Activated CD8-positive, alpha-beta memory T cell treated with anti-CD3 and anti-CD28 coated beads, Interleukin-2, amount 10 ng/mL, durations not matched to agents 7 days and 5 days (primary cell): ENCODE data around the gene TYROBP. TPM values are rescaled to one million over a fixed set of nuclear protein-coding genes. Genes with fewer than 3 reads are reported as not detected.

ENCODE experiments used
- ATAC-seq: fragments of 150-1000 bp; cut with Tn5 transposase; one replicate; pipeline ENCODE4 v1.10.0; 2021; ENCODE audit warnings: moderate library complexity
- CTCF ChIA-PET: fragments of 350-600 bp; sonication (Branson Sonifier 250); formaldehyde crosslinking; loops from one replicate; lab custom pipeline; 2021; ENCODE audit warnings: antibody characterized with exemption; lab: Charles Lee
- DNase-seq: peaks from one replicate; pipeline ENCODE4 v3.0.0-alpha.2; 2020
- H3K27ac Mint-ChIP-seq: one replicate; pipeline ENCODE4 v1.8.0; 2021; ENCODE audit warnings: mild to moderate bottlenecking, mixed read lengths
- H3K27me3 Mint-ChIP-seq: one replicate; pipeline ENCODE4 v1.8.0; 2021; ENCODE audit warnings: mixed read lengths
- H3K36me3 Mint-ChIP-seq: one replicate; pipeline ENCODE4 v1.8.0; 2021; ENCODE audit warnings: mild to moderate bottlenecking, mixed read lengths
- H3K4me1 Mint-ChIP-seq: one replicate; pipeline ENCODE4 v1.8.0; 2021; ENCODE audit warnings: mixed read lengths
- H3K4me3 Mint-ChIP-seq: one replicate; pipeline ENCODE4 v1.8.0; 2021; ENCODE audit warnings: mild to moderate bottlenecking, moderate library complexity, mixed read lengths
- H3K9me3 Mint-ChIP-seq: one replicate; pipeline ENCODE4 v1.8.0; 2022; ENCODE audit warnings: low read depth, mixed read lengths
- total RNA-seq, 2 experiments: library from RNA; stranded (reverse); gene quantifications; one replicate each; pipeline ENCODE4 v1.2.3, GENCODE V29; 2021

TYROBP gene
- total RNA-seq, 2 experiments from 2014 or later = 0.96 TPM; not detected in 1

DNA sequence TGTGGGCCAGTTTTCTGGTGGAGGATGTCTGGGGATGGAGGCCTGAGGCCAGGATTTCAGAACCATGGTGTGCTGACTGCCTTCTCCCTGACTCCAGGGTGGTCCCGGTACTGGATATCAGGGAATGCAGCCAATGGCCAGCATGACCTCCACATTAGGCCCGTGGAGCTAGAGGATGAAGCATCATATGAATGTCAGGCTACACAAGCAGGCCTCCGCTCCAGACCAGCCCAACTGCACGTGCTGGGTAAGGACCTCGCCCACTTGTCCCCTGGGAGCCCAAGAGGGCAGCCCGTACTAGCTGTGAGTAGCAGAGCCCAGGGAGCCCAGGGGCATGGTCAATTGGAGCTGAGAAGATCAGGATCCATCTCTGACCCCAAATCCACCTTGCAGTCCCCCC is 49.8 kb downstream of the TYROBP start:
- ATAC-seq = no peak
- DNase-seq = no peak
- Mint-ChIP-seq H3K4me3 (no peak overlapping the region), H3K27ac (no peak overlapping the region), H3K9me3 (no peaks in the 10 kb centered on the region), H3K36me3 (no peaks in the 10 kb centered on the region), H3K27me3 (peaks cover 73% of the 10 kb centered on the region), H3K4me1 (peaks cover 6% of the 10 kb centered on the region)
- CTCF ChIA-PET = no interaction called here

DNA sequence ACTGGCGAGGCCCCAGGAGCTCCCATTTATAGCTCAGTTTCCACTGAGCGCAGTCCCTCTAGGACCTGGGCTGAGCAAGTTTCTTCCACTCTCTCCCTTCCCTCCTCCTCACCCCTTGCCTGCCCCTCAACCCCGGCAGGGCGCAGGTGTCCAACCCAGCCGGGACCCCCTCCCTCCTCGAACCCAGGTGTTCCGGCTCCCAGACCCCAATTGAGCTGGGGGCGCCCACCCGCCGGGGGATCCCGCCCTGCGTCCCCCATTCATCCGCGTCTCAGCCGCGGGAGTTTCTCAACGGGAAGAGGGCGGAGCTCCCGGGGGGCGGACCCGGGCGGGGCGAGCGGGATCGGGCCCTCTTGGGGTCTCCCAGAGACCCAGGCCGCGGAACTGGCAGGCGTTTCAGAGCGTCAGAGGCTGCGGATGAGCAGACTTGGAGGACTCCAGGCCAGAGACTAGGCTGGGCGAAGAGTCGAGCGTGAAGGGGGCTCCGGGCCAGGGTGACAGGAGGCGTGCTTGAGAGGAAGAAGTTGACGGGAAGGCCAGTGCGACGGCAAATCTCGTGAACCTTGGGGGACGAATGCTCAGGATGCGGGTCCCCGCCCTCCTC is 51.4 kb downstream of the TYROBP start, which contains the start of gene KIRREL2:
TSS of gene KIRREL2 (plus strand) at position 366 of the 604 bp plus-strand sequence. CDS start at position 575, 209 bp downstream.
- CTCF ChIA-PET = interaction anchor here (1.1 to 1.4 kb wide), 2 partner anchors 10 to 75 kb away, joined by 4 to 5 read pairs; no protein-coding TSS in a partner anchor
- Mint-ChIP-seq H3K9me3 (no peaks in the 10 kb centered on the region), H3K4me1 (peaks cover 6% of the 10 kb centered on the region), H3K27me3 (peaks cover 70% of the 10 kb centered on the region), H3K4me3 (peak within 1 kb of the TSS; percentile 71), H3K36me3 (no peaks in the 10 kb centered on the region), H3K27ac (no peak within 1 kb of the TSS)
- DNase-seq (peak; percentile 53), ATAC-seq (peak; percentile 73)

Other genes starting within 250 kb of the TYROBP start
- under 1 TPM in 1 of 2 experiments, not detected in 1; 0.30 TPM for gene UPK1A, start 241.8 kb downstream of the TYROBP start, total RNA-seq
- gene ZBTB32, start 203.7 kb downstream of the TYROBP start, total RNA-seq = 100 to 1,000 TPM; 133 to 185 TPM
- 10 to 100 TPM; 70.2 to 79.8 TPM for gene KMT2B, start 190.3 kb downstream of the TYROBP start, total RNA-seq
- 100 to 1,000 TPM in 1 of 2 experiments, 10 to 100 TPM in 1; 51.7 to 117 TPM for gene IGFLR1, start 165.8 kb downstream of the TYROBP start, total RNA-seq
- 10 to 100 TPM; 25.1 to 35.6 TPM for gene U2AF1L4, start 162.9 kb downstream of the TYROBP start, total RNA-seq
- 10 to 100 TPM; 39.1 to 49.0 TPM for gene PSENEN, start 162.6 kb downstream of the TYROBP start, total RNA-seq
- 1 to 10 TPM; 8.9 to 9.2 TPM for gene LIN37, start 159.7 kb downstream of the TYROBP start, total RNA-seq
- gene HSPB6, start 151.3 kb downstream of the TYROBP start, total RNA-seq = not detected
- 10 to 100 TPM; 46.5 to 57.8 TPM for gene PROSER3, start 150.1 kb downstream of the TYROBP start, total RNA-seq
- 100 to 1,000 TPM in 1 of 2 experiments, 10 to 100 TPM in 1; 40.0 to 101 TPM for gene ARHGAP33, start 132.7 kb downstream of the TYROBP start, total RNA-seq
- not detected for gene PRODH2, start 95.5 kb downstream of the TYROBP start, total RNA-seq
- gene NPHS1, start 55.8 kb downstream of the TYROBP start, total RNA-seq = not detected
- 1 to 10 TPM; 1.1 to 1.4 TPM for gene KIRREL2, start 51.4 kb downstream of the TYROBP start, total RNA-seq
- gene APLP1, start 39.7 kb downstream of the TYROBP start, total RNA-seq = 1 to 10 TPM; 1.5 to 2.0 TPM
- 10 to 100 TPM; 52.7 to 52.9 TPM for gene NFKBID, start 7.8 kb downstream of the TYROBP start, total RNA-seq
- 100 to 1,000 TPM; 184 to 195 TPM for gene HCST, start 5.8 kb downstream of the TYROBP start, total RNA-seq
- gene LRFN3, start 28.1 kb upstream of the TYROBP start, total RNA-seq = 10 to 100 TPM; 11.9 TPM
- gene SDHAF1, start 86.9 kb upstream of the TYROBP start, total RNA-seq = 10 to 100 TPM; 19.8 to 20.2 TPM
- gene SYNE4, start 100.5 kb upstream of the TYROBP start, total RNA-seq = 1 to 10 TPM; 1.4 to 3.2 TPM
- gene ALKBH6, start 105.9 kb upstream of the TYROBP start, total RNA-seq = 10 to 100 TPM; 41.0 to 44.7 TPM
- 1 to 10 TPM in 1 of 2 experiments, under 1 TPM in 1; 0.98 to 1.1 TPM for gene CLIP3, start 124.6 kb upstream of the TYROBP start, total RNA-seq
- gene THAP8, start 146.0 kb upstream of the TYROBP start, total RNA-seq = 1 to 10 TPM; 2.4 to 4.2 TPM
- 10 to 100 TPM; 34.5 to 46.0 TPM for gene WDR62, start 146.6 kb upstream of the TYROBP start, total RNA-seq
- gene OVOL3, start 202.8 kb upstream of the TYROBP start, total RNA-seq = not detected
- gene POLR2I, start 206.6 kb upstream of the TYROBP start, total RNA-seq = 10 to 100 TPM; 63.2 to 65.3 TPM
- gene TBCB, start 207.2 kb upstream of the TYROBP start, total RNA-seq = 100 to 1,000 TPM; 141 to 166 TPM
- gene CAPNS1, start 231.8 kb upstream of the TYROBP start, total RNA-seq = 100 to 1,000 TPM; 411 to 479 TPM
- not detected for gene COX7A1, start 244.2 kb upstream of the TYROBP start, total RNA-seq